OCI-LY1 (cell line): Measurements from ENCODE around the gene SMPD3.
"Not testable (repeated sequence)": the region's sequence is repeated elsewhere in the genome, so short reads cannot be mapped to it uniquely, and the experiment has no call there.

Experiments
- CTCF ChIP-seq: fragments of 200-600 bp; sonication (generic), shearing (Covaris generic); IDR thresholded peaks from 2 replicates; pipeline ENCODE4 v1.5.1; 2017; ENCODE audit warnings: mild to moderate bottlenecking, antibody characterized with exemption, low read length, moderate library complexity, mixed read lengths
- EZH2 ChIP-seq: fragments of 200-600 bp; sonication (generic), shearing (Covaris generic); IDR thresholded peaks from 2 replicates; pipeline ENCODE4 v1.8.0; 2017; ENCODE audit warnings: borderline replicate concordance, mixed run types, mild to moderate bottlenecking, antibody characterized with exemption, low read length, moderate library complexity, mixed read lengths

GRCh38 chr16:68494261-68494660 lies 46.0 kb upstream of the SMPD3 start:
- not testable (repeated sequence) for TF ChIP-seq CTCF, EZH2
